ENCODE measurements around the gene MKNK2.
A peak's percentile ranks its signal among the peaks of the same experiment; 100 is the strongest.
"Not testable (repeated sequence)": the region's sequence is repeated elsewhere in the genome, so short reads cannot be mapped to it uniquely, and the experiment has no call there.

MKNK2 gene

GRCh38 chr19:2034729-2035589 lies 16.1 kb downstream of the MKNK2 start:
- POLR2A ChIA-PET, result interaction anchor here (0.6 to 1.2 kb wide), 2 partner anchors 9 to 16 kb away, joined by 4 to 5 read pairs; no protein-coding TSS in a partner anchor
- H3K36me3 ChIP-seq (ENCODE audit: control insufficient read depth in 4 of 4, insufficient read depth in 4 of 4, low read length in 3 of 4), result peaks cover 0 to 20% (median 13%) of the 10 kb centered on the region in 4 experiments
- CTCF ChIA-PET, result interaction anchor here (0.5 to 1.4 kb wide), 4 partner anchors 9 to 138 kb away, joined by 3 to 4 read pairs (median 4); no protein-coding TSS in a partner anchor
- no peak overlapping the region for H3K27ac ChIP-seq (ENCODE audit: insufficient read depth in 1 of 2, low read depth in 1 of 2, low read length in 2 of 2, poor library complexity in 1 of 2, severe bottlenecking in 2 of 2)
- peak; percentile 77 to 90 (median 88) for DNase-seq
- no peaks in the 10 kb centered on the region for H3K27me3 ChIP-seq (replicated peaks in 2 of 5; ENCODE audit: control insufficient read depth in 4 of 5, insufficient read depth in 5 of 5, low read length in 4 of 5)
- peak overlapping the region in 2 of 7 experiments; percentile 19 to 52 for H3K4me3 ChIP-seq (ENCODE audit: control insufficient read depth in 1 of 7, extremely low read depth in 1 of 7, insufficient read depth in 4 of 7, low read depth in 2 of 7, low read length in 6 of 7)
- WGBS (ENCODE audit: insufficient coverage), result 43% methylated on average over 28 of the region's 34 CpGs
- peaks cover 5 to 37% (median 28%) of the 10 kb centered on the region in 4 experiments for H3K4me1 ChIP-seq (ENCODE audit: control extremely low read depth in 1 of 4, control insufficient read depth in 4 of 4, insufficient read depth in 4 of 4, low read length in 3 of 4)
- H3K9me3 ChIP-seq (ENCODE audit: control extremely low read depth in 1 of 5, control insufficient read depth in 4 of 5, insufficient read depth in 2 of 5, low read depth in 1 of 5, low read length in 4 of 5), result peaks cover 0 to 7% (median 0%) of the 10 kb centered on the region in 5 experiments

- DNase-seq; H3K9me3 ChIP-seq (ENCODE audit: control extremely low read depth in 1 of 5, control insufficient read depth in 4 of 5, insufficient read depth in 2 of 5, low read depth in 1 of 5, low read length in 4 of 5); H3K27ac ChIP-seq (ENCODE audit: insufficient read depth in 1 of 2, low read depth in 1 of 2, low read length in 2 of 2, poor library complexity in 1 of 2, severe bottlenecking in 2 of 2); H3K27me3 ChIP-seq (replicated peaks in 2 of 5; ENCODE audit: control insufficient read depth in 4 of 5, insufficient read depth in 5 of 5, low read length in 4 of 5): not testable (repeated sequence)
- Histone ChIP-seq H3K4me3 (ENCODE audit: control insufficient read depth in 1 of 7, extremely low read depth in 1 of 7, insufficient read depth in 4 of 7, low read depth in 2 of 7, low read length in 6 of 7) (peak overlapping the region in 2 of 7 experiments; percentile 19 to 52), H3K4me1 (ENCODE audit: control extremely low read depth in 1 of 4, control insufficient read depth in 4 of 4, insufficient read depth in 4 of 4, low read length in 3 of 4) (peaks cover 5 to 37% (median 28%) of the 10 kb centered on the region in 4 experiments), H3K36me3 (ENCODE audit: control insufficient read depth in 4 of 4, insufficient read depth in 4 of 4, low read length in 3 of 4) (peaks cover 0 to 13% (median 8%) of the 10 kb centered on the region in 4 experiments)
- CTCF ChIA-PET, result interaction anchor here (1.2 to 1.4 kb wide), 2 partner anchors 8 to 46 kb away, joined by 3 read pairs; no protein-coding TSS in a partner anchor
- POLR2A ChIA-PET, result interaction anchor here (1.2 kb wide), 1 partner anchor 9 kb away, joined by 4 read pairs; no protein-coding TSS in a partner anchor
- WGBS (ENCODE audit: insufficient coverage), result 93% methylated on average over 11 of the region's 15 CpGs
Observed at GRCh38 chr19:2034253-2034652, 16.8 kb downstream of the MKNK2 start.

GRCh38 chr19:2033825-2034159 lies 17.3 kb downstream of the MKNK2 start:
- H3K9me3 ChIP-seq (ENCODE audit: control extremely low read depth in 1 of 5, control insufficient read depth in 4 of 5, insufficient read depth in 2 of 5, low read depth in 1 of 5, low read length in 4 of 5), result peaks cover 0 to 7% (median 0%) of the 10 kb centered on the region in 5 experiments
- H3K27me3 ChIP-seq (replicated peaks in 2 of 5; ENCODE audit: control insufficient read depth in 4 of 5, insufficient read depth in 5 of 5, low read length in 4 of 5), result no peaks in the 10 kb centered on the region
- DNase-seq, result no peak
- CTCF ChIA-PET, result interaction anchor here (1.2 to 1.3 kb wide), 2 partner anchors 15 to 47 kb away, joined by 3 to 5 read pairs; no protein-coding TSS in a partner anchor
- POLR2A ChIA-PET, result interaction anchor here (0.8 kb wide), 1 partner anchor 18 kb away, joined by 4 read pairs; the partner anchor contains the start of gene MKNK2
- H3K36me3 ChIP-seq (ENCODE audit: control insufficient read depth in 4 of 4, insufficient read depth in 4 of 4, low read length in 3 of 4), result peaks cover 0 to 8% (median 6%) of the 10 kb centered on the region in 4 experiments
- 68% methylated on average over 6 of the region's 9 CpGs for WGBS (ENCODE audit: insufficient coverage)
- H3K27ac ChIP-seq (ENCODE audit: insufficient read depth in 1 of 2, low read depth in 1 of 2, low read length in 2 of 2, poor library complexity in 1 of 2, severe bottlenecking in 2 of 2), result no peak overlapping the region
- no peak overlapping the region for H3K4me3 ChIP-seq (ENCODE audit: control insufficient read depth in 1 of 7, extremely low read depth in 1 of 7, insufficient read depth in 4 of 7, low read depth in 2 of 7, low read length in 6 of 7)
- H3K4me1 ChIP-seq (ENCODE audit: control extremely low read depth in 1 of 4, control insufficient read depth in 4 of 4, insufficient read depth in 4 of 4, low read length in 3 of 4), result peaks cover 5 to 37% (median 29%) of the 10 kb centered on the region in 4 experiments

GRCh38 chr19:2033115-2033824 lies 17.8 kb downstream of the MKNK2 start:
- H3K9me3 ChIP-seq (ENCODE audit: control extremely low read depth in 1 of 5, control insufficient read depth in 4 of 5, insufficient read depth in 2 of 5, low read depth in 1 of 5, low read length in 4 of 5), result peaks cover 0 to 7% (median 0%) of the 10 kb centered on the region in 5 experiments
- CTCF ChIA-PET, result interaction anchor here (1.1 to 1.8 kb wide), 3 partner anchors 8 to 14 kb away, joined by 3 to 9 read pairs (median 5); no protein-coding TSS in a partner anchor
- POLR2A ChIA-PET, result interaction anchor here (0.8 to 1.4 kb wide), 4 partner anchors 9 to 18 kb away, joined by 3 to 4 read pairs (median 4); partner anchors contain the start of gene MKNK2

GRCh38 chr19:2032296-2032941 lies 18.6 kb downstream of the MKNK2 start:
- POLR2A ChIA-PET, result interaction anchor here (0.8 to 1.4 kb wide), 5 partner anchors 10 to 58 kb away, joined by 3 to 5 read pairs (median 4); no protein-coding TSS in a partner anchor
- WGBS (ENCODE audit: insufficient coverage), result 4% methylated on average over 14 of the region's 19 CpGs
- peaks cover 5 to 37% (median 33%) of the 10 kb centered on the region in 4 experiments for H3K4me1 ChIP-seq (ENCODE audit: control extremely low read depth in 1 of 4, control insufficient read depth in 4 of 4, insufficient read depth in 4 of 4, low read length in 3 of 4)

More at GRCh38 chr19:2033115-2033824, 17.8 kb downstream of the MKNK2 start:
- Histone ChIP-seq H3K4me3 (ENCODE audit: control insufficient read depth in 1 of 7, extremely low read depth in 1 of 7, insufficient read depth in 4 of 7, low read depth in 2 of 7, low read length in 6 of 7) (peak overlapping the region in 2 of 7 experiments; percentile 36 to 73), H3K4me1 (ENCODE audit: control extremely low read depth in 1 of 4, control insufficient read depth in 4 of 4, insufficient read depth in 4 of 4, low read length in 3 of 4) (peaks cover 5 to 37% (median 31%) of the 10 kb centered on the region in 4 experiments), H3K36me3 (ENCODE audit: control insufficient read depth in 4 of 4, insufficient read depth in 4 of 4, low read length in 3 of 4) (peaks cover 0 to 3% (median 2%) of the 10 kb centered on the region in 4 experiments), H3K27me3 (replicated peaks in 2 of 5; ENCODE audit: control insufficient read depth in 4 of 5, insufficient read depth in 5 of 5, low read length in 4 of 5) (no peaks in the 10 kb centered on the region), H3K27ac (ENCODE audit: insufficient read depth in 1 of 2, low read depth in 1 of 2, low read length in 2 of 2, poor library complexity in 1 of 2, severe bottlenecking in 2 of 2) (no peak overlapping the region)
- DNase-seq, result no peak
- WGBS (ENCODE audit: insufficient coverage), result 91% methylated on average over 6 of the region's 6 CpGs

GRCh38 chr19:2027361-2027760 lies 23.7 kb downstream of the MKNK2 start:
- Histone ChIP-seq H3K27me3 (replicated peaks in 2 of 5; ENCODE audit: control insufficient read depth in 4 of 5, insufficient read depth in 5 of 5, low read length in 4 of 5) (no peaks in the 10 kb centered on the region), H3K4me1 (ENCODE audit: control extremely low read depth in 1 of 4, control insufficient read depth in 4 of 4, insufficient read depth in 4 of 4, low read length in 3 of 4) (peaks cover 0 to 20% (median 9%) of the 10 kb centered on the region in 4 experiments), H3K36me3 (ENCODE audit: control insufficient read depth in 4 of 4, insufficient read depth in 4 of 4, low read length in 3 of 4) (no peaks in the 10 kb centered on the region), H3K27ac (ENCODE audit: insufficient read depth in 1 of 2, low read depth in 1 of 2, low read length in 2 of 2, poor library complexity in 1 of 2, severe bottlenecking in 2 of 2) (no peak overlapping the region), H3K4me3 (ENCODE audit: control insufficient read depth in 1 of 7, extremely low read depth in 1 of 7, insufficient read depth in 4 of 7, low read depth in 2 of 7, low read length in 6 of 7) (no peak overlapping the region), H3K9me3 (ENCODE audit: control extremely low read depth in 1 of 5, control insufficient read depth in 4 of 5, insufficient read depth in 2 of 5, low read depth in 1 of 5, low read length in 4 of 5) (no peaks in the 10 kb centered on the region)
- POLR2A ChIA-PET, result interaction anchor here (0.6 kb wide), 1 partner anchor 73 kb away, joined by 3 read pairs; no protein-coding TSS in a partner anchor
- peak in 2 of 3 donors; percentile 53 to 57 for DNase-seq
- 59% methylated on average over 7 of the region's 9 CpGs for WGBS (ENCODE audit: insufficient coverage)
- CTCF ChIA-PET, result interaction anchor here (0.6 to 0.8 kb wide), 2 partner anchors 25 to 35 kb away, joined by 3 read pairs; no protein-coding TSS in a partner anchor

More at GRCh38 chr19:2032296-2032941, 18.6 kb downstream of the MKNK2 start:
- Histone ChIP-seq H3K36me3 (ENCODE audit: control insufficient read depth in 4 of 4, insufficient read depth in 4 of 4, low read length in 3 of 4) (no peaks in the 10 kb centered on the region), H3K9me3 (ENCODE audit: control extremely low read depth in 1 of 5, control insufficient read depth in 4 of 5, insufficient read depth in 2 of 5, low read depth in 1 of 5, low read length in 4 of 5) (peaks cover 0 to 7% (median 0%) of the 10 kb centered on the region in 5 experiments), H3K27me3 (replicated peaks in 2 of 5; ENCODE audit: control insufficient read depth in 4 of 5, insufficient read depth in 5 of 5, low read length in 4 of 5) (no peaks in the 10 kb centered on the region), H3K27ac (ENCODE audit: insufficient read depth in 1 of 2, low read depth in 1 of 2, low read length in 2 of 2, poor library complexity in 1 of 2, severe bottlenecking in 2 of 2) (no peak overlapping the region), H3K4me3 (ENCODE audit: control insufficient read depth in 1 of 7, extremely low read depth in 1 of 7, insufficient read depth in 4 of 7, low read depth in 2 of 7, low read length in 6 of 7) (peak overlapping the region in 5 of 7 experiments; percentile 26 to 73 (median 48))
- CTCF ChIA-PET, result interaction anchor here (1.1 to 1.8 kb wide), 9 partner anchors 9 to 66 kb away, joined by 3 to 9 read pairs (median 4); no protein-coding TSS in a partner anchor
- DNase-seq, result peak in 2 of 3 donors; percentile 78 to 82
